Mononuclear cell (primary cell): ENCODE results near the gene RHOJ. TPM values are rescaled to one million over a fixed set of nuclear protein-coding genes. Genes with fewer than 3 reads are reported as not detected.

Experiments
- H3K27me3 ChIP-seq: 2 replicates; pipeline ENCODE4 v1.6.0; 2011; ENCODE audit warnings: low read length, control low read depth; ENCODE audit not compliant: insufficient read depth
- H3K4me1 ChIP-seq: 2 replicates; pipeline ENCODE4 v1.5.1; 2011; ENCODE audit warnings: mild to moderate bottlenecking, low read length, control low read depth; ENCODE audit not compliant: insufficient read depth
- H3K4me3 ChIP-seq: 2 replicates; pipeline ENCODE4 v1.5.1; 2011; ENCODE audit warnings: mild to moderate bottlenecking, low read length, moderate library complexity
- H3K9me3 ChIP-seq: 2 replicates; pipeline ENCODE4 v1.5.1; 2011; ENCODE audit warnings: low read depth, mild to moderate bottlenecking, control low read depth, low read length
- total RNA-seq: library from RNA; depleted of rRNA; stranded (reverse); fragments of >200 nt; gene quantifications from one replicate; pipeline ENCODE4 v1.2.3, GENCODE V29; 2012

Gene RHOJ
- total RNA-seq, 1 donor: 0.10 TPM

- no peaks in the 10 kb centered on the region for H3K9me3 ChIP-seq
- no peaks in the 10 kb centered on the region for H3K27me3 ChIP-seq
- H3K4me1 ChIP-seq: no peaks in the 10 kb centered on the region
- no peak overlapping the region for H3K4me3 ChIP-seq
These were observed 24.0 kb downstream of the RHOJ start for GRCh38 chr14:63228217-63228616.

DNA sequence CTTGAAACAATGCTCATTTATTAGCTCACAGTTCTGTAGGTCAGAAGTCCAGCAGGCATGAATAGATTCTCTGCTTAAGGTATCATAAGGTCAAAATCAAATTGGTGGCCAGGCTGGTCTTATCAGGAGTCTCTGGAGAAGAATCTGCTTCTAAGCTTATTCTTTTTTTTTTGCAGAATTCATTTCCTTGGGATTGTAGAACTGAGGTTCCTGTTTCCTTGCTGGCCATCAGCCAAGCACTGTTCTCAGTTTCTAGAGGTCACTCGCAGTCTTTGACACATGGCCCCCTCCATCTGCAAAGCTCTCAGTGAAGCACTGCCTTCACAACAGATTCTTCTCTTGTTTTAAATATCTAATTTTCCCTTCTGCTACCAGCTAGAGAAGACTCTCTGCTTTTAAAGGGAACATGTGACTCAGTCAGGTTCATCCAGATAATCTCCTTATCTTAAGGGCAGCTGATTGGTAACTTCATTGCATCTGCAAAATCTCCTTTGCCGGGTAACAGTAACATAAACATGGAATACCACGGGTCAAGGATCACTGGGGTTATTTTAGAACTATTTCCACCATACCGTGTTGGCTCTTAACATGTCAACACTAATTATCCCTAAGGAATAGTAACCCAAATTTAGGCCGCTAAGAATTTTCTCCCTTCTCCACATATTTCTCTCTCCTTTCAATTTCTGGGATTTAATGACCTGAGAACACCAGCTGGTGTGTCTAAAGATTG, 25.3 kb downstream of the RHOJ start:
- no peaks in the 10 kb centered on the region for H3K27me3 ChIP-seq
- H3K9me3 ChIP-seq: no peaks in the 10 kb centered on the region
- H3K4me3 ChIP-seq: no peak overlapping the region
- no peaks in the 10 kb centered on the region for H3K4me1 ChIP-seq

DNA sequence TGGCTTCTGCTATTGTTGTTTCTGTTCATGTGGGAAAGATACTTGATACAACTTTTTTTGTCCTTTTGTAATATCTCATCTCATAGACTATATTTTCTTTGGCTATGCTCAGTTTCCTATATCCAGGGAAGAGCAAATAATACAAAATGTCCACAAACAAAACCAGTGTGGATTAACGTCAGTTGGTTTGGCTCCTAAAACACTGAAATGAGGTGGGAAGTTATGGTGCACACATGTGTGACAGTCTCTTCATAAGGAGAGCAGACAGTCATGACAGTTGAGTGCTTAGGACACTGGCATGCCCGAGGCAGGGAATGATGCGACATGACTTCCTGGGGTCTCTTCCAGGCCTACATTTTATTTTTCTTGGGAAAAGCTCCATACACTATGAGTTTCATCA, 27.5 kb downstream of the RHOJ start:
- H3K9me3 ChIP-seq: no peaks in the 10 kb centered on the region
- H3K4me3 ChIP-seq: no peak overlapping the region
- no peaks in the 10 kb centered on the region for H3K27me3 ChIP-seq
- no peaks in the 10 kb centered on the region for H3K4me1 ChIP-seq

GRCh38 chr14:63237791-63238190, 33.5 kb downstream of the RHOJ start:
- Histone ChIP-seq H3K4me1 (no peaks in the 10 kb centered on the region), H3K27me3 (no peaks in the 10 kb centered on the region), H3K4me3 (no peak overlapping the region), H3K9me3 (no peaks in the 10 kb centered on the region)

GRCh38 chr14:63240221-63240620, 36.0 kb downstream of the RHOJ start:
- Histone ChIP-seq H3K4me3 (no peak overlapping the region), H3K4me1 (no peaks in the 10 kb centered on the region), H3K9me3 (no peaks in the 10 kb centered on the region), H3K27me3 (no peaks in the 10 kb centered on the region)

DNA sequence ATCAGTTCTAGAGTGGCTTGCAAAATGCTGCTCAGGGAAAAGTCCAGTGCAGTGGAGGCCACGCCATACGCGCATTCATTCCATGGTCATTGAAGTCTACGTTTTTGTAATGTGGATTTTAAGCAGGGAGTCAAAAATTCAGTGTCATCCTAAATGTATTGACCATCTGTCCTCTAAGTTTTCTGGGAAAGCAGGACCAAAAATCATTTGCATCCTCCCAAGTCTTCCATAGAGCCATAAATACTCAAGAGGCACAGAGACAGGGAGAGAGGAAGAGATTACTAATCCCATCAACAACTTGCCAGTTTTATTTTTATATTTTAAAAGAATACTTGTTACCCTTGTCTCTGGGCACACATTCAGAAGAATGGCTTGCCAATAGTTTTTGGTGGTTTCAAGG, 36.9 kb downstream of the RHOJ start:
- H3K27me3 ChIP-seq: no peaks in the 10 kb centered on the region
- H3K4me1 ChIP-seq: no peaks in the 10 kb centered on the region
- H3K4me3 ChIP-seq: no peak overlapping the region
- H3K9me3 ChIP-seq: no peaks in the 10 kb centered on the region

DNA sequence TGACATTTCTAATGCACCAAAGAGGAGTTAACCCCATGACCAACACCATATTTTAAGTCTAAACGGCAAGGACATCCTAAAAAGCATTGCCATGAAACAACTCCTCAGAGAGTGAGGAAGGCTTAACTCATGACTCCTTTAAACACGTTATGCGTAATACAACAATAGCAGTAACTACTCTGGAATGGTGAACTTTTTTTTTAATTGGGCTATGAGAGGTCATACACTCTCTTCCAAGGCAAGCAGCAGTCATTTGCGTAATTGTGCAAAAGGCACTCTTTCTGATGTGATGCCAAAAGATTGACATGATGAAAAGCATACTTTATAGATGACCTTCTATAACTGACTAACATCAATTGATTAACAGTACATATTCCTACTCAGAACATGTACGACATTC, 39.4 kb downstream of the RHOJ start:
- Histone ChIP-seq H3K27me3 (no peaks in the 10 kb centered on the region), H3K9me3 (no peaks in the 10 kb centered on the region), H3K4me1 (no peaks in the 10 kb centered on the region), H3K4me3 (no peak overlapping the region)

- Histone ChIP-seq H3K4me1 (no peaks in the 10 kb centered on the region), H3K27me3 (no peaks in the 10 kb centered on the region), H3K9me3 (no peaks in the 10 kb centered on the region), H3K4me3 (no peak overlapping the region)
These were observed 41.6 kb downstream of the RHOJ start for GRCh38 chr14:63245893-63246292.

DNA sequence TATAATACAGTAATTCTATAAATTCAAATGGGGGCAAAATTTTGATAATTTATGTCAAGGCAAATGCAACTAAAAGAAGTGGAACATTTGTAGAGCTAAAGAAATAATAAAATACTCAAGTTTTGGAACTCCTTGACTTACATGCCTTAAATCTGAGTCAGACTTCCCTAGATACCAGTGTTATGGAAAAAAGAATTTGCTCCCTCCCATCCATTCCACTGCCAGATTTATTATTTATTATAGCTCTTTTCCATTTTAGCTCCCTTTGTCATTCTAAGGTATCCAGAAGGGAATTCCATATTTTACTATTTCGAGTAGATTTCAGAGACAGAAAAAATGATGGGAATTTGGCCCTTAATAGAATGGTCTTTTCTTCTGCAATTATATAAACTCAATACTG, 44.0 kb downstream of the RHOJ start:
- Histone ChIP-seq H3K4me3 (no peak overlapping the region), H3K4me1 (no peaks in the 10 kb centered on the region), H3K9me3 (no peaks in the 10 kb centered on the region), H3K27me3 (no peaks in the 10 kb centered on the region)

- Histone ChIP-seq H3K27me3 (no peaks in the 10 kb centered on the region), H3K4me3 (no peak overlapping the region), H3K4me1 (no peaks in the 10 kb centered on the region), H3K9me3 (no peaks in the 10 kb centered on the region)
These were observed 44.8 kb downstream of the RHOJ start for GRCh38 chr14:63249092-63249491.

- Histone ChIP-seq H3K9me3 (no peaks in the 10 kb centered on the region), H3K27me3 (no peaks in the 10 kb centered on the region), H3K4me3 (no peak overlapping the region), H3K4me1 (no peaks in the 10 kb centered on the region)
These were observed 53.1 kb downstream of the RHOJ start for GRCh38 chr14:63257299-63257698.

- Histone ChIP-seq H3K4me1 (no peaks in the 10 kb centered on the region), H3K27me3 (no peaks in the 10 kb centered on the region), H3K9me3 (no peaks in the 10 kb centered on the region), H3K4me3 (no peak overlapping the region)
These were observed 58.2 kb downstream of the RHOJ start for GRCh38 chr14:63262446-63262845.

GRCh38 chr14:63266106-63266505, 61.9 kb downstream of the RHOJ start:
- H3K27me3 ChIP-seq: no peaks in the 10 kb centered on the region
- H3K4me3 ChIP-seq: no peak overlapping the region
- H3K4me1 ChIP-seq: no peaks in the 10 kb centered on the region
- H3K9me3 ChIP-seq: no peaks in the 10 kb centered on the region

- Histone ChIP-seq H3K4me3 (no peak overlapping the region), H3K9me3 (no peaks in the 10 kb centered on the region), H3K4me1 (no peaks in the 10 kb centered on the region), H3K27me3 (no peaks in the 10 kb centered on the region)
These were observed 62.9 kb downstream of the RHOJ start for GRCh38 chr14:63267171-63267570.

DNA sequence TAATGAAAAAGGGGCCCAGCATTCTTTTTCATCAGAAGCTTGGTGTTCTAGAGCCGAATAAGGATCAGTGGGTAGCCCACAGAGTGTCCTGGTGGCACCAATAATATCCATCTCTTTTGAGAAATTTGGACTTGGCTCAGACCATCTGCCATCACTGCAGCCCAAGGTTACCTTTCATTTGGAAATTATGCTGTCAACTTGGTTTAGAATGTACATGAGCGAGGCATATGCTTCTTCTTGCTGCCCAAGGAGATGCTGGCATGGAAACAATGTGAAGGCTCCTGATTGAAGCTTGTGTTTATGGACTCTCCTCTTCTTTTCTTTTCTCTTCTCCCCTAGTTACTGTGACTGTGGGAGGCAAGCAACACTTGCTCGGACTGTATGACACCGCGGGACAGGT, 64.5 kb downstream of the RHOJ start:
- H3K4me1 ChIP-seq: no peaks in the 10 kb centered on the region
- H3K4me3 ChIP-seq: no peak overlapping the region
- no peaks in the 10 kb centered on the region for H3K27me3 ChIP-seq
- no peaks in the 10 kb centered on the region for H3K9me3 ChIP-seq

GRCh38 chr14:63269561-63270225, 65.5 kb downstream of the RHOJ start:
- H3K4me3 ChIP-seq: no peak overlapping the region
- H3K27me3 ChIP-seq: no peaks in the 10 kb centered on the region
- H3K4me1 ChIP-seq: no peaks in the 10 kb centered on the region
- no peaks in the 10 kb centered on the region for H3K9me3 ChIP-seq
